ENCODE data around the gene MAPKAP1.

The MAPKAP1 gene

DNA sequence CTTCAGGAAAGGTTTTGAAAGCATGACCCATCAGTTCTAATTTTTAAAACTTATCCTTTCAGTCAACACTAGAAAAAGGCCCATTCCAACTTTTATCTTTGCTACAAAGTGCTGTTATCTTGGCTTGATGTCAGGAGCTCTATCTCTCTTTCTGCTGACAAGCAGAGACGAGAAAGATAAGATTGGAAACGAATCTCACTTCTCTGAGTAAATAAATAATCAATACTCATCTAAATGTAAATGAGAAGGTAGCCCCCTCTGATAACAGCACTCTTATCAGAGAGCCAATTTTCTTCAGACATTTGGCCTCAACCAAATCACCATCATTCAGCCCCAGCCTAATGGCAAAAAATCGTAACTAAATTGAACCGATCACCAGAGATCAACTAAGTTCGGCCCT, 191.7 kb downstream of the MAPKAP1 start:
- TF ChIP-seq, protein P1, sequence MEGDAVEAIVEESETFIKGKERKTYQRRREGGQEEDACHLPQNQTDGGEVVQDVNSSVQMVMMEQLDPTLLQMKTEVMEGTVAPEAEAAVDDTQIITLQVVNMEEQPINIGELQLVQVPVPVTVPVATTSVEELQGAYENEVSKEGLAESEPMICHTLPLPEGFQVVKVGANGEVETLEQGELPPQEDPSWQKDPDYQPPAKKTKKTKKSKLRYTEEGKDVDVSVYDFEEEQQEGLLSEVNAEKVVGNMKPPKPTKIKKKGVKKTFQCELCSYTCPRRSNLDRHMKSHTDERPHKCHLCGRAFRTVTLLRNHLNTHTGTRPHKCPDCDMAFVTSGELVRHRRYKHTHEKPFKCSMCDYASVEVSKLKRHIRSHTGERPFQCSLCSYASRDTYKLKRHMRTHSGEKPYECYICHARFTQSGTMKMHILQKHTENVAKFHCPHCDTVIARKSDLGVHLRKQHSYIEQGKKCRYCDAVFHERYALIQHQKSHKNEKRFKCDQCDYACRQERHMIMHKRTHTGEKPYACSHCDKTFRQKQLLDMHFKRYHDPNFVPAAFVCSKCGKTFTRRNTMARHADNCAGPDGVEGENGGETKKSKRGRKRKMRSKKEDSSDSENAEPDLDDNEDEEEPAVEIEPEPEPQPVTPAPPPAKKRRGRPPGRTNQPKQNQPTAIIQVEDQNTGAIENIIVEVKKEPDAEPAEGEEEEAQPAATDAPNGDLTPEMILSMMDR (IDR thresholded peaks at IDR 0.05) = no peak
- peaks cover 3% of the 10 kb centered on the region for H3K79me2 ChIP-seq
- no peaks in the 10 kb centered on the region for H3K4me1 ChIP-seq
- no peaks in the 10 kb centered on the region for H3K27me3 ChIP-seq (ENCODE audit: control insufficient read depth, insufficient read depth, low read length)
- no peak overlapping the region for H3K4me3 ChIP-seq (ENCODE audit: low read depth, low read length)
- H3K36me3 ChIP-seq (ENCODE audit: control insufficient read depth, insufficient read depth, low read length) = no peaks in the 10 kb centered on the region
- H3K4me2 ChIP-seq (ENCODE audit: low read length) = no peak overlapping the region
- H3K9me3 ChIP-seq (ENCODE audit: control insufficient read depth, low read length) = no peaks in the 10 kb centered on the region
- H3K9ac ChIP-seq = no peak overlapping the region
- no peak overlapping the region for H3K27ac ChIP-seq
- no peak overlapping the region for H2AFZ ChIP-seq

DNA sequence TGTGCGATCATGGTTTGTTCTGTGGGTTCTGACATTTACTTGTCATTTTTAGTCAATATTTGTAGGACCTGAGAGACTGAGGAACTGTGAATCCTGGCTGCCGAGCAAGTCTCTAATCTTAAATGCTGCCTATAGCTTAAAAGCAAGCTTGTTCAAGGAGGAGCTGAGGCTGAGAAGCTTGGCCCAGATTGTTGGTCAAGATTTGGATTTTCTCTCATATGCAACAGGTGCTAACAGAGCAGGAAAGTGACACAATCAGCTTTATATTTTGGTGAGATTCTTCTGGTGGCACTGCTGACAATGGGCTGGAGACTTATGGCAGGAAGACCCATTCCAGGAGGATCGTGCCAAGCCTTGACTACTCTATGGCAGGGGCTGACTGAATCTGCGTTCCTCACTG, 192.5 kb downstream of the MAPKAP1 start:
- no peak overlapping the region for H2AFZ ChIP-seq
- H3K9ac ChIP-seq = no peak overlapping the region
- H3K9me3 ChIP-seq (ENCODE audit: control insufficient read depth, low read length) = no peaks in the 10 kb centered on the region
- H3K27me3 ChIP-seq (ENCODE audit: control insufficient read depth, insufficient read depth, low read length) = no peaks in the 10 kb centered on the region
- H3K4me3 ChIP-seq (ENCODE audit: low read depth, low read length) = no peak overlapping the region
- no peak overlapping the region for H3K27ac ChIP-seq
- no peaks in the 10 kb centered on the region for H3K36me3 ChIP-seq (ENCODE audit: control insufficient read depth, insufficient read depth, low read length)
- TF ChIP-seq, protein P1 (IDR thresholded peaks at IDR 0.05) = no peak
- H3K4me2 ChIP-seq (ENCODE audit: low read length) = no peak overlapping the region
- no peaks in the 10 kb centered on the region for H3K4me1 ChIP-seq
- peaks cover 3% of the 10 kb centered on the region for H3K79me2 ChIP-seq

DNA sequence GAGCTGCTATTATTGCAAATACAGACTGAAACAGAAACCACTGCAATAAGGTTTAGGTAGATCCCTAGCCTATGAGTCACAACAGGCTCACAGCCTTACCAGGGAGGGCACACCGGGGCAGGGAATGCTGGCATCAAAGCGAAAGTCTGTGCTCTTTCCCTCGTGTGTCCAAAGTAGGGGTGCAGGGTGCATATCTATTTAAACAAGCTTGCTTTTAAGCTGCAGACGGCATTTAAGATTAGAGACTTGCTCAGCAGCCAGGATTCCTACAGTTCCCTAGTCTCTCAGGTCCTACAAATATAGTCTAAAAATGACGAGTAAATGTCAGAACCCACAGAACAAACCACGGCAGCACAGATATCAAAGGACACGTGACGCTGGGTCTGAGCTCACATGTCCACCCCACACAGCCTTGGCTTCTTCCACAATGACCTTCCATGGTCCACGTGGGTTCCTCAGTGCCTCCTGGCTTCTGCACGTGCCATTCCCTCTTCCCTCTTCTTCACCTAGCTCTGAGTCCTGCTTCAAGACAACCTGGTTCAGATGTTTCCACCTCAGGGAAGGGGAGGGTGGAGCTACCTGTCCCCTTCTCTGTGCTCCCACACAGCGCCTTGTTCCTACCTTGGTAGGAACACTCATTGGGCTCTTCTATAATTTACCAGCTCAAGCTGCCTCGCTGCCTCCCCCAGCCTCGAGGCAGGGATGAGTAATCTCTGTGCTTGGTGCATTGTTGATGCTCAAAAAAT, 193.2 kb downstream of the MAPKAP1 start:
- Histone ChIP-seq H2AFZ (no peak overlapping the region), H3K9ac (no peak overlapping the region), H3K79me2 (peaks cover 3% of the 10 kb centered on the region), H3K9me3 (ENCODE audit: control insufficient read depth, low read length) (no peaks in the 10 kb centered on the region), H3K4me1 (no peaks in the 10 kb centered on the region), H3K27ac (no peak overlapping the region), H3K27me3 (ENCODE audit: control insufficient read depth, insufficient read depth, low read length) (no peaks in the 10 kb centered on the region), H3K4me3 (ENCODE audit: low read depth, low read length) (no peak overlapping the region), H3K36me3 (ENCODE audit: control insufficient read depth, insufficient read depth, low read length) (no peaks in the 10 kb centered on the region), H3K4me2 (ENCODE audit: low read length) (no peak overlapping the region)
- TF ChIP-seq, protein P1 (IDR thresholded peaks at IDR 0.05) = no peak

DNA sequence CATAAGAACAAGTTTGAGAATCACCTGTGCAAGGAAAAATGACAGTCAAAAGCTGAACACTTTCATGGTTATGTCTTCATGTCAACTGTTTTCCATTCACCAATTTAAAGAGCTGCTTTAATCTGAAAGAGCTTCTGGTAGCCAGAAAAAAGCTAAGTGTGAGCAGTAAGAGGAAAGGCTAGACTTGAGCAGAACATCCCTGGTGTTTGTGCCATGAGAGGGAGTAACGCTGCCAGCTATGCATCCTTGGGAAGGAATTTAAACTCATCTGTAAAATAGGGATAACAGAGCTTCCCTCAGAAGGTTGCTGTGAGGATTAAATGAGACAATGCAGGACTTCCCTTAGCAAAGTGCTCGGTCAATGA, 193.7 kb downstream of the MAPKAP1 start:
- H2AFZ ChIP-seq = no peak overlapping the region
- H3K27me3 ChIP-seq (ENCODE audit: control insufficient read depth, insufficient read depth, low read length) = no peaks in the 10 kb centered on the region
- no peak overlapping the region for H3K9ac ChIP-seq
- H3K36me3 ChIP-seq (ENCODE audit: control insufficient read depth, insufficient read depth, low read length) = no peaks in the 10 kb centered on the region
- no peak overlapping the region for H3K4me3 ChIP-seq (ENCODE audit: low read depth, low read length)
- no peak overlapping the region for H3K27ac ChIP-seq
- H3K79me2 ChIP-seq = peaks cover 3% of the 10 kb centered on the region
- H3K9me3 ChIP-seq (ENCODE audit: control insufficient read depth, low read length) = no peaks in the 10 kb centered on the region
- TF ChIP-seq, protein P1 (IDR thresholded peaks at IDR 0.05) = no peak
- no peak overlapping the region for H3K4me2 ChIP-seq (ENCODE audit: low read length)
- H3K4me1 ChIP-seq = no peaks in the 10 kb centered on the region

Measured in parathyroid adenoma (tissue), 2 donors.